Ovary (tissue), 3 donors: ENCODE measurements around the gene ABHD12B.

Source experiments
- CTCF ChIP-seq, 3 donors: fragments of 450-650 bp in 2 of 3; fragments of 200-600 bp in 1 of 3; IDR thresholded peaks; one replicate each; pipeline versions ENCODE4 v1.5.1 to v1.8.0; 2016 to 2022; ENCODE audit warnings: antibody characterized with exemption in 3 of 3, mild to moderate bottlenecking in 1 of 3
- EP300 ChIP-seq: sonication (generic); formaldehyde crosslinking; IDR thresholded peaks from one replicate; pipeline ENCODE4 v1.6.1; 2017; ENCODE audit warnings: antibody characterized with exemption
- donor health status: DM: no; HTN: no; CAD: no.

GRCh38 chr14:50837850-50838470 is 33.9 kb upstream of the ABHD12B start:
- TF ChIP-seq CTCF (IDR thresholded peaks at IDR 0.05) (no peak), EP300 (no peak)
